ENCODE data around the gene CCDC141.
"Not testable (repeated sequence)": the region's sequence is repeated elsewhere in the genome, so short reads cannot be mapped to it uniquely, and the experiment has no call there.

The CCDC141 gene

GRCh38 chr2:178997477-178997876 lies 52.5 kb downstream of the CCDC141 start:
- Histone ChIP-seq H3K27me3 (no peaks in the 10 kb centered on the region), H3K27ac (no peak overlapping the region), H3K36me3 (no peaks in the 10 kb centered on the region), H3K9me3 (no peaks in the 10 kb centered on the region), H3K4me3 (ENCODE audit: low read depth in 1 of 2, low read length in 1 of 2) (no peak overlapping the region), H3K4me1 (ENCODE audit: control insufficient read depth in 1 of 2, insufficient read depth in 1 of 2, low read depth in 1 of 2, low read length in 1 of 2) (no peaks in the 10 kb centered on the region)
- TF ChIP-seq CTCF (IDR thresholded peaks at IDR 0.05) = no peak

DNA sequence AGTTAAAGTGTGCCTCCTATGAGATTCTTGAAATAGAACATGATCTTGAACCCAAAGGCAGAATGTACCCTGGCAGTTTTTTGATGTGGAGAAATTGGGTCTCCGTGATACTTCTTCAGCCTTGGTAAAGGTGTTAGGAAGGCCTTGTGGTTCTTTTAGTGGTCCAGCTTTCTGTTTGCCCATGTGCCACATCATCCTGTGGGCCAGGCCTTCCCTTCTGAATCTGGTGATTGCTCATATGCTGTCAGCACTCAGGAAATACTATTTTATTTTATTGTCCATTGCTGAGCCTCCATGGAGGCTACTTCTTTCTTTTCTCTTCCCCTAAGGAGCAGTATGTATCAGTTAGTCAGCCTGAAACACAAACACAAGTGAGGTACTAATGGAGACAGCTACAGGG lies 52.9 kb downstream of the CCDC141 start:
- Histone ChIP-seq H3K4me3 (ENCODE audit: low read depth in 1 of 2, low read length in 1 of 2) (no peak overlapping the region), H3K36me3 (no peaks in the 10 kb centered on the region), H3K27me3 (no peaks in the 10 kb centered on the region), H3K4me1 (ENCODE audit: control insufficient read depth in 1 of 2, insufficient read depth in 1 of 2, low read depth in 1 of 2, low read length in 1 of 2) (no peaks in the 10 kb centered on the region), H3K9me3 (no peaks in the 10 kb centered on the region), H3K27ac (no peak overlapping the region)
- TF ChIP-seq CTCF (IDR thresholded peaks at IDR 0.05) = no peak

DNA sequence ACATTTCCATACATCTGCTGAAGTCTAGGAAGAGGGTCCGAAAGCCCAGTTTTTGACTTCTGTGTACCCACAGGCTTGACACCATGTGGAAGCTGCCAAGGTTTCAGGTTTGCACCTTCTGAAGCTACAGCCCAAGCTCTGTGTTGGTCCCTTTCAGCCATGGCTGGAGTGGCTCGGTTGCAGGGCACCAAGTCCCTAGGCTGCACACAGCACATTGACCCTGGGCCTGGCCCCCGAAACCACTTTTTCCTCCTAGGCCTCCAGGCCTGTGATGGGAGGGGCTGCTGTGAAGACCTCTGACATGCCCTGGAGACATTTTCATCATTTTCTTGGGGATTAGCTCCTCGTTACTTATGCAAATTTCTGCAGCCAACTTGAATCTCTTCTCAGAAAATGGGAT lies 55.7 kb downstream of the CCDC141 start:
- H3K27me3 ChIP-seq = no peaks in the 10 kb centered on the region
- H3K4me1 ChIP-seq (ENCODE audit: control insufficient read depth in 1 of 2, insufficient read depth in 1 of 2, low read depth in 1 of 2, low read length in 1 of 2) = no peaks in the 10 kb centered on the region
- TF ChIP-seq CTCF (IDR thresholded peaks at IDR 0.05) = no peak
- no peaks in the 10 kb centered on the region for H3K9me3 ChIP-seq
- H3K36me3 ChIP-seq = no peaks in the 10 kb centered on the region
- H3K4me3 ChIP-seq (ENCODE audit: low read depth in 1 of 2, low read length in 1 of 2) = no peak overlapping the region
- H3K27ac ChIP-seq = no peak overlapping the region

DNA sequence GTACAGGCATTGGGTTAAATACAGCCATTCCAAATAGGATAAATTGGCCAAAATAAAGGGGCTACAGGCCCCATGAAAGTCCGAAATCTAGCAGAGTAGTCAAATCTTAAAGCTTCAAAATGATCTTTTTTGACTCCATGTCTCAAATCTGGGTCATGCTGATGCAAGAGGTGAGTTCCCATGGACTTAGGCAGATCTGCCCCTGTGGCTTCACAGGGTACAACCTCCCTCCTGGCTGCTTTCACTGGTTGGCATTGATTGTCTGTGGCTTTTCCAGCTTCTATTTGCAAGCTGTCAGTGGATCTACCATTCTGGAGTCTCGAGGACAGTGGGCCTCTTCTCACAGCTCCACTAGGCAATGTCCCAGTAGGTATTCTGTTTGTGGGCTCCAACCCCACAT lies 56.1 kb downstream of the CCDC141 start:
- no peak for TF ChIP-seq CTCF (IDR thresholded peaks at IDR 0.05)
- Histone ChIP-seq H3K4me1 (ENCODE audit: control insufficient read depth in 1 of 2, insufficient read depth in 1 of 2, low read depth in 1 of 2, low read length in 1 of 2) (no peaks in the 10 kb centered on the region), H3K9me3 (no peaks in the 10 kb centered on the region), H3K27me3 (no peaks in the 10 kb centered on the region), H3K36me3 (no peaks in the 10 kb centered on the region), H3K4me3 (ENCODE audit: low read depth in 1 of 2, low read length in 1 of 2) (no peak overlapping the region), H3K27ac (no peak overlapping the region)

GRCh38 chr2:178992719-178993118 lies 57.2 kb downstream of the CCDC141 start:
- H3K27ac ChIP-seq; H3K36me3 ChIP-seq; H3K4me1 ChIP-seq (ENCODE audit: control insufficient read depth in 1 of 2, insufficient read depth in 1 of 2, low read depth in 1 of 2, low read length in 1 of 2); H3K4me3 ChIP-seq (ENCODE audit: low read depth in 1 of 2, low read length in 1 of 2); H3K27me3 ChIP-seq; H3K9me3 ChIP-seq: not testable (repeated sequence)

DNA sequence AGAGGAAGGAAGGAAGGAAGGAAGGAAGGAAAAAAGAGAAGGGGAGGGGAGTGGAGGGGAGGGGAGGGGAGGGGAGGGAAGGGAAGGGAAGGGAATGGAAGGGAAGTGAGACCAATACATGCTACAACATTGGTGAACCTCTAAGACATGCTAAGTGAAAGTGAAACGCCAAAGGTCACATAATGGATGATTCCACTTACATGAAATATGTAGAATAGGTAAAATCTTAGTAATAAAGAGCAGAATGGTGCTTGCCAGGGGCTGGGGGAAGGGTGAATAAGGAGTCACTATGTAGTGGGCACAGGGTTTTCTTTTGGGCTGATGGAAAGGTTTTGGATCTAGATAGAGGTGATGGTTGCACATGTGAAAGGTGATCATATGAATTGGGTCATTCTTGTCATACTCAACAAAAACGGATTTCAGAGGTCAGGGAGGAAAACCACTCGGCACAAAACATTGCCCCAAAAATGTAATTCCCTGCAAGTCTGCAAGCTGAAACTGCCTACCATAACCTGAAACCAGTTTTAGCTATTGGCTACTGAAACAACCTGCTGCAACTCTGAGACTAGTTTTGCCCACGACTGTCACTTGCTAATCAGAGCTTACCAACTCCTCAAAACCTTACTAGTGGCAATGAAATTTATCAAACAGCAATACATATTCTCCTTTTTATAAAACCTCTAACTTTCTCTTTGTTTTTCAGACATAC lies 59.2 kb downstream of the CCDC141 start:
- no peaks in the 10 kb centered on the region for H3K4me1 ChIP-seq (ENCODE audit: control insufficient read depth in 1 of 2, insufficient read depth in 1 of 2, low read depth in 1 of 2, low read length in 1 of 2)
- no peak overlapping the region for H3K27ac ChIP-seq
- no peaks in the 10 kb centered on the region for H3K9me3 ChIP-seq
- no peak for TF ChIP-seq CTCF (IDR thresholded peaks at IDR 0.05)
- H3K27me3 ChIP-seq = no peaks in the 10 kb centered on the region
- no peaks in the 10 kb centered on the region for H3K36me3 ChIP-seq
- H3K4me3 ChIP-seq (ENCODE audit: low read depth in 1 of 2, low read length in 1 of 2) = no peak overlapping the region

- H3K27ac ChIP-seq; H3K36me3 ChIP-seq; H3K4me1 ChIP-seq (ENCODE audit: control insufficient read depth in 1 of 2, insufficient read depth in 1 of 2, low read depth in 1 of 2, low read length in 1 of 2); H3K9me3 ChIP-seq; H3K4me3 ChIP-seq (ENCODE audit: low read depth in 1 of 2, low read length in 1 of 2); H3K27me3 ChIP-seq: not testable (repeated sequence)
Observed at GRCh38 chr2:178989424-178989823, 60.5 kb downstream of the CCDC141 start.

DNA sequence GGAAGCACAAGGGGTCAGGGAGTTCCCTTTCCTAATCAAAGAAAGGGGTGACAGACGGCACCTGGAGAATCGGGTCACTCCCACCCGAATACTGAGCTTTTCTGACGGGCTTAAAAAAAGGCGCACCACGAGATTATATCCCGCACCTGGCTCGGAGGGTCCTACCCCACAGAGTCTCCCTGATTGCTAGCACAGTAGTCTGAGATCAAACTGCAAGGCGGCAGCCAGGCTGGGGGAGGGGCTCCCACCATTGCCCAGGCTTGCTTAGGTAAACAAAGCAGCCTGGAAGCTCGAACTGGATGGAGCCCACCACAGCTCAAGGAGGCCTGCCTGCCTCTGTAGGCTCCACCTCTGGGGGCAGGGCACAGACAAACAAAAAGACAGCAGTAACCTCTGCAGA lies 67.3 kb downstream of the CCDC141 start:
- not testable (repeated sequence) for H3K27ac ChIP-seq; H3K4me1 ChIP-seq (ENCODE audit: control insufficient read depth in 1 of 2, insufficient read depth in 1 of 2, low read depth in 1 of 2, low read length in 1 of 2); H3K27me3 ChIP-seq; H3K4me3 ChIP-seq (ENCODE audit: low read depth in 1 of 2, low read length in 1 of 2); H3K9me3 ChIP-seq; H3K36me3 ChIP-seq
